Brain microvascular endothelial cell (primary cell): ENCODE data around the gene TOMM6.

Experiments
- DNase-seq: peaks from one replicate; pipeline ENCODE4 v3.0.0-alpha.2; 2020
- H3K27ac ChIP-seq: fragments of 250-450 bp; sonication (Bioruptor Pico); 2 replicates; pipeline ENCODE4 v1.5.1; 2020; ENCODE audit warnings: mild to moderate bottlenecking, moderate library complexity
- H3K27me3 ChIP-seq: fragments of 250-450 bp; sonication (Bioruptor Pico); replicated peaks from 2 replicates; pipeline ENCODE4 v1.5.1; 2020; ENCODE audit warnings: mild to moderate bottlenecking
- H3K36me3 ChIP-seq: fragments of 250-450 bp; sonication (Bioruptor Pico); replicated peaks from 2 replicates; pipeline ENCODE4 v1.5.1; 2020; ENCODE audit warnings: mild to moderate bottlenecking
- H3K4me3 ChIP-seq: 2 replicates; pipeline ENCODE4 v1.5.1; 2011; ENCODE audit warnings: low read depth, mild to moderate bottlenecking, control low read depth, low read length, moderate library complexity
- in situ Hi-C: cut with HindIII; loops from 2 replicates; pipeline ENCODE4 v1.10.0; 2017; ENCODE audit warnings: low sequenced_read_pairs, low pct_ligation_motif_present
- TF ChIP-seq, protein P1 (sequence below): IDR thresholded peaks from 2 replicates; pipeline ENCODE4 v1.5.1; 2011; ENCODE audit warnings: low read depth, mild to moderate bottlenecking, moderate library complexity, low read length, control low read depth, inconsistent platforms; ENCODE audit errors: missing control alignments

The TOMM6 gene

DNA sequence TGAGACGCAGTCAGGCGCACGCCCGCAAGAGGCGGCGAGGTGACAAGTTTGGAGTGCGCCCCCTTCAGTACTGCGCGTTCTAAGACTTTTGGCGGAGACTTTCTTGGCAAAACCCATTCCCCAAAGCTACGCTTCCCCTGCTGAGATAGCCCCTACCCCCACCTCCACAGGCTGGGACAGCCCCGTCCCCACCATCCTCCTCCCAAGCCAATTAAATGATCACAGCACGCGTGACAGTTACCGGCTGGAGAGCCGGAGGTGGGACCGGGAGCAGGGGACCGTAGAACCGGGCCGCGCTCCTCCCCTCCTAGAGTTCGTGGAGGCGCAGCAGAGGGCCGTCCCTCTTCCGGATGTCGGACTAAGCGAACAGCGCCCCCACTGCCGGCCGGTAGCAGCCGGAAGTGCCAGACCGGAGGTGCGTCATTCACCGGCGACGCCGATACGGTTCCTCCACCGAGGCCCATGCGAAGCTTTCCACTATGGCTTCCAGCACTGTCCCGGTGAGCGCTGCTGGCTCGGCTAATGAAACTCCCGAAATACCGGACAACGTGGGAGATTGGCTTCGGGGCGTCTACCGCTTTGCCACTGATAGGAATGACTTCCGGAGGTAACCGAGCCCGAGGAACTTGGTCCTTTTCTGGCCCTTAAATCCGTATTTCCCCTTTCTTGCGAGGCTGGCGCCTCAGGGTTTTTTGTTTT is at the start of gene TOMM6:
Gene TOMM6 (plus strand): TSS at position 476 of the 699 bp plus-strand sequence. CDS start 4 bp downstream, at position 480.
- DNase-seq, result peak; percentile 90
- H3K27me3 ChIP-seq, result no peaks in the 10 kb centered on the region
- H3K36me3 ChIP-seq, result peaks cover 24% of the 10 kb centered on the region
- peak within 1 kb of the TSS; percentile 100 for H3K4me3 ChIP-seq
- TF ChIP-seq, protein P1, sequence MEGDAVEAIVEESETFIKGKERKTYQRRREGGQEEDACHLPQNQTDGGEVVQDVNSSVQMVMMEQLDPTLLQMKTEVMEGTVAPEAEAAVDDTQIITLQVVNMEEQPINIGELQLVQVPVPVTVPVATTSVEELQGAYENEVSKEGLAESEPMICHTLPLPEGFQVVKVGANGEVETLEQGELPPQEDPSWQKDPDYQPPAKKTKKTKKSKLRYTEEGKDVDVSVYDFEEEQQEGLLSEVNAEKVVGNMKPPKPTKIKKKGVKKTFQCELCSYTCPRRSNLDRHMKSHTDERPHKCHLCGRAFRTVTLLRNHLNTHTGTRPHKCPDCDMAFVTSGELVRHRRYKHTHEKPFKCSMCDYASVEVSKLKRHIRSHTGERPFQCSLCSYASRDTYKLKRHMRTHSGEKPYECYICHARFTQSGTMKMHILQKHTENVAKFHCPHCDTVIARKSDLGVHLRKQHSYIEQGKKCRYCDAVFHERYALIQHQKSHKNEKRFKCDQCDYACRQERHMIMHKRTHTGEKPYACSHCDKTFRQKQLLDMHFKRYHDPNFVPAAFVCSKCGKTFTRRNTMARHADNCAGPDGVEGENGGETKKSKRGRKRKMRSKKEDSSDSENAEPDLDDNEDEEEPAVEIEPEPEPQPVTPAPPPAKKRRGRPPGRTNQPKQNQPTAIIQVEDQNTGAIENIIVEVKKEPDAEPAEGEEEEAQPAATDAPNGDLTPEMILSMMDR, result peak; percentile 83
- in situ Hi-C loops, result loop anchor here (25.0 kb wide), 1 partner anchor 250 kb away; no protein-coding TSS in a partner anchor
- H3K27ac ChIP-seq, result peak within 1 kb of the TSS; percentile 74

DNA sequence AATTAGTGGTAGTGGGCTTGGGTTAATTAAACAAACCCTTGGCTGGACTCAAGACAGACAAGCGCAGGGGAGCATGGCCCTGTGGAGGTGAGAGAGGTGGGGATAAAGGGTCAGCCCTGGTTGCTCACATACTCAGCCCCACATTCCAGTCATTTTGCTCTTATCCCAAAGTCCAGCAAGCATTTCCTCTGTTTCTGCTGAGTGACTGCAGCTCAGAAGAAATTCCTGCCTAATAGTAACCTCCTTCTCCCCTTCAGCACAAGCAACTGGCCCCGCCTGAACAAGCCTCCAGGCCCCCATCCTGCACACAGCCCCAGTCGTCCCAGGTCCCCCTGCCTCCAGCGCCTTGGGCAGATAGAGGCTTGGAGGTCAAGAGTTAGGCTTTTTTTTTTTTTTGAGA is 48.5 kb upstream of the TOMM6 start:
- no peak overlapping the region for H3K4me3 ChIP-seq
- DNase-seq, result no peak

DNA sequence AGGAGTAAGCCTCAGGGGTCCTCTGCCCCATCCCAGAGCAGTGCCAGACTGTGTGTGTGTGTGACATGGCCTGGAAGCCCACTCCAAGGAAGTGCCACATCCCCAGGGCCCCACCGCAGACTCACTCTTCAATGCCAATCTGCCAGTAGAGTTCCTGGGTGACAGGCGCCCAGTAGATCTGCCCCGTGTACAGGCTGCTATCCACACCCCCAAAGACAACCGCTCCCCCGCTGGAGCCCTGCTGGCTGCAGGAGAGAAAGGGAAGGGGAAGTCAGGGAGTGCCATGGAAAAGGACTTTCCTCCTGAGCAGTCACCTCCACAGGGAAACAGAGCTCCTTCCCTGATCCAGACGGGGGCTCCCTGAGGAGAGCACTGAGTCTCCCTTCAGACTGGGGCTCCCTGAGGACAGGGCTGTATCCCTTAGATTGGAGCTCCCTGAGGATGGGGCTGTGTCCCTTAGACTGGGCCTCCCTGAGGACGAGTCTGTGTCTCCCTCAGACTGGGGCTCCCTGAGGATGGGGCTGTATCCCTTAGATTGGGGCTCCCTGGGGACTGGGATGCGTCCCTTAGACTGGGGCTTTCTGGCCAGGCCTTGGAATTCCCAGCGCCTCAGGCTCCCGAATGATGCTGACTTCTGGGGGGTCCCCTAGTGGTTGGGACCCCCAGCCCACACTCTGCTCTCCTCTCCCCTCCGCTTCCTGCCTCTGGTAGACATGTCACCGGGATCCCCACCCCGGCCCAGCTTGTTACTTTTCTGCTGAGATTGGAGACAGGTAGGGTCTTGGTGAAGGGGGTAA is 46.9 kb upstream of the TOMM6 start:
- Histone ChIP-seq H3K27ac (no peak overlapping the region), H3K36me3 (no peaks in the 10 kb centered on the region), H3K4me3 (no peak overlapping the region), H3K27me3 (no peaks in the 10 kb centered on the region)
- DNase-seq, result no peak
- in situ Hi-C loops, result no loop called here
- TF ChIP-seq, protein P1, result no peak

More for the DNA sequence above, 48.5 kb upstream of the TOMM6 start:
- no peaks in the 10 kb centered on the region for H3K27me3 ChIP-seq
- H3K27ac ChIP-seq, result no peak overlapping the region
- TF ChIP-seq, protein P1, result no peak
- H3K36me3 ChIP-seq, result no peaks in the 10 kb centered on the region
- in situ Hi-C loops, result no loop called here

DNA sequence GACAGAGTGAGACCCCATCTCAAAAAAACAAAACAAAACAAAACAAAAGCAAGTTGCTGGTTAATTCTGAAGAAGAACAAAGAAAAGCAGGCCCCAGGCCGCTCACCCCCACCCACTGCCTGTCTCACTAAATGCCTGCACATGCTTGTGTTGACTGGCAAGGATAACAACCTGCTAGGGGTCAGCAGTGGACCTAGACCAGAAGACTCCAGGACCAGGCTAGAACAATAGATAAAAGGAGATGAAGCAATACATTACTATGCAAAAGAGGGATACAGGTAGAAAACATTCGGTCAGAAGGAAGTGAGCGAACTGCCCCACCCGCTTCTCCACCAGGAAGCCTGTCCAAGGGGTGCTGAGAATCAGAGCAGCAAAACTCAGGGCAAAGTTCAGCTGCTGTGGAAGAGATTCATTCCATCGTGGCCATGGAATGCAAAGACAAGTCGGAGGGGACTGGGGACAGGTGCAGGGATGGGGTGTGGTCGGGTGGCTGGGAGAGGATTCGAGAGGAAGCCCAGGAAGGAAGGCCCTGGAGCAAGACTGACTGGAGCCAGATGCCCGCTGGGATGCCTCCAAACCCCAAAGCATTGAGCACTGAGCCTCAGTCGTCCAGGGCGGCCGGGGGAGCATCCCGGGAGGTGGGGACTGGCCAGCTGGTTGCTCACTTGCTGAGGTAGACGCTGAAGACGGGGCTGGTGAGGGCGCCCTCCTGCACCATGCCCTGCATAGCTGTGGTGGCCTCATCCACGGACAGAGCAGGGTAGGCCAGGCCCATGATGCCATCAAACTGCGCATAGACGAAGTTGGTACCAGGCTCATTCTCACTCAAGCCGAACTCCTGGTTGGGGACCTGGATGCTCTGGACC is 45.6 kb upstream of the TOMM6 start:
- DNase-seq, result no peak
- H3K27ac ChIP-seq, result no peak overlapping the region
- TF ChIP-seq, protein P1, result no peak
- in situ Hi-C loops, result no loop called here
- no peak overlapping the region for H3K4me3 ChIP-seq
- no peaks in the 10 kb centered on the region for H3K36me3 ChIP-seq
- H3K27me3 ChIP-seq, result no peaks in the 10 kb centered on the region

DNA sequence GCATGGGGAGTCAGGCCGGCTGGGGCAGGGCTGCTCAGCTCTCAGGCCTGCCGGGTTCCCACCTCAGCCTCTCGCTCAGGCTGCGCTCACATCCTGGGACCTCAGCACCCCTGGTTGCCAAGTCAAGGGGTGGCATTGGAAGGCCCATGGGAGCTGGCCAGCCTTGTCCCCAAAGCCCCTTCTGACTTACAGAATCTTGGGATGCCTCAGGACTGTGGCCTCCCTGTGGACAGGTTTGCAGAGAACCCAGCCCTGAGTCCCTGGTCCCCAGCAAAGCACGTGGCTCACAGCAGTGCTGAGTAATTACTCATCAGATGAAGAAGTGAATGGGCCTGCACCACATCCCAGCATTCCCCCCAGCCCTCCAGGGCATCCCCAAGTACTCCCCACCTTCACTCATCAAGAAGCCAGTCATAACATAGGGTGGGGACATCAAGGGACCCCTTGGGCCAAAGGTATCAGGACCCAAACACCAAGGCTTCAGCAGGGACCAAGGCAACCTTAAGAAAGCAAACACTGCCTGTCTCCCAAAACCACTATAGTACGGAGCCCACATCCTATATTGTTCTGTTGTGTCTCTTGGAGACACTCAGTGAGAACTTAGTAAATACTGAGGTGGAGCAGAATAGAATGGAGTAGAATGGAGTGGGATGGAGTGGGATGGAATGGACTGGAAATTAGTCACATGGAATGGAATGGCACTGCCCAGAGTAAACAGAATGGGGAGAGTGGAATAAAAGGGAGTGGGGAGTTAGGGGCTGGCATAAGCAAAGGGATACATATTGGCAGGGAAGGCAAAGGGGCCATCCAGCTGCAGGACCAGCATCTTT is 43.9 kb upstream of the TOMM6 start:
- H3K36me3 ChIP-seq, result no peaks in the 10 kb centered on the region
- H3K4me3 ChIP-seq, result no peak overlapping the region
- H3K27me3 ChIP-seq, result no peaks in the 10 kb centered on the region
- in situ Hi-C loops, result no loop called here
- no peak overlapping the region for H3K27ac ChIP-seq
- TF ChIP-seq, protein P1, result no peak
- DNase-seq, result no peak
